GM12874 (cell line): ENCODE measurements around the gene B3GNT9.

Experiments
- TF ChIP-seq, protein P1 (sequence below): IDR thresholded peaks from 2 replicates; pipeline ENCODE4 v1.5.1; 2011; ENCODE audit warnings: low read depth, mild to moderate bottlenecking, control low read depth, low read length, moderate library complexity; ENCODE audit not compliant: insufficient read depth

The B3GNT9 gene

DNA sequence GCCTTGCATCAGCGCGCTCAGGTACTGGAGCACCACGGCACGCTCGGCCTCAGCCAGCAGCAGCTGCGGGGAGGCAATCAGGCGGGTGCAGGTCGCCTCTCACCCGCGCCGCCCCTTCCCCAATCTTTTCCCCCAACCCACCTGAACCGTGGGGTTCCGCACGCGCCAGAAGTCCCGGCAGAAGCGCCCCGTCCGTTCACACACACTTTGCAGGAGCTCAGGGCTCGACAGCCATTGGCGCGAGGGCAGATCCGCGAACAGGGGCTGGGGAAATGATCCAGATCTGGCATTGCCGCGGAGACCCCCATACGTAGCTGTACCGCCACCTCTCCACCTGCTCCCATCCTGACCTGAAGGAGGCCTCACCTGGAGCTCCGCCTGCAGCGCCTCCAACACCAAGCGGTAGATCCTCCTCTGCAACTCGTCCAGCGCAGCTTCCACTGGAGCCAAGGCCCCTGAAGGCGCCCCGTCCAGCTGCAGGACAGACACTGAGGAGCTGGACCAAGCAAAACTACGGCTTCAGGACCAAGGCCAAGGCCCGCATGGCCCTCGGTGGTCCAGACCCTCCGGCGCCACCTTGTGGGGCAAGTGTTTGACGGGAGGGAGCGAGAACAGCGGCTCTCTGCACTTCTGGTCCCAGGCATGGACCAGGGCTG lies 34.3 kb upstream of the B3GNT9 start:
- TF ChIP-seq, protein P1, sequence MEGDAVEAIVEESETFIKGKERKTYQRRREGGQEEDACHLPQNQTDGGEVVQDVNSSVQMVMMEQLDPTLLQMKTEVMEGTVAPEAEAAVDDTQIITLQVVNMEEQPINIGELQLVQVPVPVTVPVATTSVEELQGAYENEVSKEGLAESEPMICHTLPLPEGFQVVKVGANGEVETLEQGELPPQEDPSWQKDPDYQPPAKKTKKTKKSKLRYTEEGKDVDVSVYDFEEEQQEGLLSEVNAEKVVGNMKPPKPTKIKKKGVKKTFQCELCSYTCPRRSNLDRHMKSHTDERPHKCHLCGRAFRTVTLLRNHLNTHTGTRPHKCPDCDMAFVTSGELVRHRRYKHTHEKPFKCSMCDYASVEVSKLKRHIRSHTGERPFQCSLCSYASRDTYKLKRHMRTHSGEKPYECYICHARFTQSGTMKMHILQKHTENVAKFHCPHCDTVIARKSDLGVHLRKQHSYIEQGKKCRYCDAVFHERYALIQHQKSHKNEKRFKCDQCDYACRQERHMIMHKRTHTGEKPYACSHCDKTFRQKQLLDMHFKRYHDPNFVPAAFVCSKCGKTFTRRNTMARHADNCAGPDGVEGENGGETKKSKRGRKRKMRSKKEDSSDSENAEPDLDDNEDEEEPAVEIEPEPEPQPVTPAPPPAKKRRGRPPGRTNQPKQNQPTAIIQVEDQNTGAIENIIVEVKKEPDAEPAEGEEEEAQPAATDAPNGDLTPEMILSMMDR = peak; percentile 92

DNA sequence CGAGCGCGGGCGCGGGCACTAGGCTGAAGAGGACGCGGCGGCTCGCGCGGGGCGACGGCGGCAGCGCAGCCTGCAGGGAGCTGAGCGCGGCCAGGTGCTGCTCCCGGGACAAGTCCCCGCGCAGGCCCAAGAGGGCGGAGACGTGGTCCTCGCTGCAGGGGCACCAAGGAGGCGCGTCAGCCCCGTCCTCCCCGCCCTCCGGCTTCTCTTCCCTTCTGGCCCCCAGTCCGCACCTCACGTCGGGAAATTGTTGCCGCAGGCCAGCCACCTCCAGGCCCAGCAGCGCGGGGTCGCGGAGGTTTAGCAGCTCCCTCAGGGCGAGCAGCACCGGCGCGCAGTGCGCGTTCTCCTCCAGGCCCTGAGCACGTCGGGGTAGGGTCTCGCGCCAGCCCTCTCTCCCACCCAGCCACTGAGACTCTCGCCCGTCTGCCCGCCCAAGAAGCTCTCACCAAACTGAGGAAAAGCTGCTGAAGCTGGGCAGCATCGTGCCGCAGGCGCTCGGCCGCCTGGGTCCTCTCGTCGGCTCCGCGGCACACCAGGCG lies 33.7 kb upstream of the B3GNT9 start:
- TF ChIP-seq, protein P1 = no peak

DNA sequence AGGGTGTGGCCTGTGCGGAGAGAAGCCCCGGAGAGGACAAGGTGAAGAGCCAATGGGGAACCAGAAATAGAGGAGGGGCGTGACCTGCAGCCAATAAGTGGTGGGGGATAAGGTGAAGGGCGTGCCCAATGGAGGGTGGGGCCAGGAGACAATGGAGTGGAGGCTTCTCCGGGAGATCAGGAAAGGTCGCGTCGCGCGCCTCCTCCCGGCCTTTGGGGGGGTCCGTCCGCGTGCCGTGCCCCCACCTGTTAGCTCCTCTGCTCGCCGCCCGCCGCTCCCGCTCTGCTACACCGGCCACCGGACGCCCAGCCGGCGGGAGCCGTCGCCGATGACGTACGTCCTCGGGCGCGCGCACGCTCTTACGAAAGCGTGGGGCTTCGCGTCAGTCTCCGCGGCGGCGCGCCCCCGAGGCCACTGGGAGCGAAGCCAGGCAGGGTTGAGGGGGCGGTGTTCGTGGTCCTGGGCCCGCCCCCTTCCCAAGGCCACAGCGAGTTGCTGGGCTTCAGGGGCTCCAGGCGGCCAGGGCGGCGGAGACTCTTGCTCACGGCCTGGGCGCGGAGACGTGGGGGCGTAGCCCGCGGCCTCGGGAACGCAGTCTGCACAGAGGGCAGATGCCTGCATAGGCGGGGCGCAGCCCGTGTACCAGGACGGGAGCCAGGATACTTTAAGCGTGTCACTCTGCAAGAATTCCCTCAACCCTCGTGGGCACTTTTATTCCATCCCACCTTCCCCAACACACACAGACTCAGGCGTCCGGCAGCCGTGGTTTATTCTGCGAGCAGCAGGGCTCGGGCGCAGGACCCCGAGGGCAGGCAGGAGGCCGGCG lies 33.0 kb upstream of the B3GNT9 start, which contains the start of gene MATCAP1:
TSS of gene MATCAP1 (minus strand) at position 337 of the 826 bp plus-strand sequence. CDS start 3,353 bp downstream, outside the sequence.
- TF ChIP-seq, protein P1 = no peak

DNA sequence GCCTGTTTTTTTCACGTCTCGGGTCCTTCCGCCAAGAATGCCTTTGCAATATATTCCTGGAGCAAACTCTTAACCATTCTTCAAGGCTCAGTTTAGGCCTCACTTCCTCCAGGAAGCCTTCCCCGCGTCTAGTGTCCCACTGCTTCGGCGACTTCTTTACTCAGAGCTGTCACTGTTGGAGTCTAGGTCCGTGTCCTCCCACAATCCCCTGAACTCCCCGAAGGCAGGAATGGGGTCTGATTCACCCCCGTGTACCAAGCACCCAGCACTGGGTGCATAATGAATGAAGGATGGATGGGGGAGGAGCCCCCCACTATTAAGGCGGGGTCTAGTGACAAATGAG lies 32.5 kb upstream of the B3GNT9 start:
- TF ChIP-seq, protein P1 = no peak

DNA sequence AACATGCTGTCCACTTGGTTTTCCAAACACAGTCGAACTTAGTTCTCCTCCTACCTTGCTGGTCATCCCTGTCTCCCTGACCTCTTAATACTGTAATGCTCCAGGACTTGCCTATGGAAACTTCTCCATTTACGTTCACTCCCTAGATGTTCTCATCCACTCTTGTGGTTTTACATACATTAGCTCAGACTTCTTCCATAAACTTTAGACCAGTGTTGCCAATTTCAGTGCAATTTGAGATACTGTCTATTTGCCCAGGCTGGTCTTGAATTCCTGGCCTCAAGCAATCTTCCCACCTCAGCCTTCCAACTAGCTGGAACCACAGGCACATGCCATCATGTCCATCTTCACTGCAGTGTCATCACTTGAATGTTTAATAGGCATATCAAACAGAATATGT lies 31.5 kb upstream of the B3GNT9 start:
- TF ChIP-seq, protein P1 = no peak

DNA sequence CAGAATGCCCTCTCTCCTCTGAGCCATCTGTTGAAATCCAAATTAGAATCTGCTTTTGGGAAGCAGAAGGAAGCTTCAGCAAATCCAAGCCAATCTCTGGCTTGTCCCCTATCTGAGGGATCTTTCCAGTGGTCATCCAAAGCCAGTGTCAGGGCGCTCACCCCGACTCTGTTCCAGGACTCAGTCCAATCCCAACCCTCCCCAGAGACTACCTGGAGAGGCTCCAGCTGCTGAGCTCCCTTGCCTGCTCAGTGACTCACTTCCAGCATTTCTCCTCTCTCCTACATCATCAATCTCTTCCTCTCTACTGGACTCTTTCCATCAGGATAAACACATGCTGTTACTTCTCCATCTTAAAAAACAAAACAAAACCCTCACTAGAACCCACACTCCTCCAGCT lies 30.5 kb upstream of the B3GNT9 start:
- TF ChIP-seq, protein P1 = no peak

DNA sequence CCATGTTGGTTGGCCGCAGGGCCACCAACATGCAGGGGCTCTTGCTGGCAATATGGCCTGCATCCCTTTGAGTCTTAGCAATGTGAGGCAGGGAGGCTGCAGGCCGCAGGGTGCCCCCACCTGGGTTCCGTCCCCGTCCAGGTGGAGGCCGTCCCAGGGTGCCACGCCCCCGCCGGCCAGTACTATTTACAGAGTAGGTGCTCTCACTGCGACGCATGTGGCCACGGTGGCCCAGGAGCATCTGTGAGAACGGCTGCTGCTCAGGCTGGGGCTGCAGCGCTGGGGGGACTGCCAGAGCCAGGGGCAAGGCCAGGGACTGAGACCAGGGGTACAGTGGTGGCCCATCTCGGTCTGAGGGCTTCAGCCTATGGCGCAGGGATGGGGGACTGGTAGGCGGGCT lies 29.4 kb upstream of the B3GNT9 start:
- TF ChIP-seq, protein P1 = no peak
